ENCODE data around the gene INSM1.

DNA sequence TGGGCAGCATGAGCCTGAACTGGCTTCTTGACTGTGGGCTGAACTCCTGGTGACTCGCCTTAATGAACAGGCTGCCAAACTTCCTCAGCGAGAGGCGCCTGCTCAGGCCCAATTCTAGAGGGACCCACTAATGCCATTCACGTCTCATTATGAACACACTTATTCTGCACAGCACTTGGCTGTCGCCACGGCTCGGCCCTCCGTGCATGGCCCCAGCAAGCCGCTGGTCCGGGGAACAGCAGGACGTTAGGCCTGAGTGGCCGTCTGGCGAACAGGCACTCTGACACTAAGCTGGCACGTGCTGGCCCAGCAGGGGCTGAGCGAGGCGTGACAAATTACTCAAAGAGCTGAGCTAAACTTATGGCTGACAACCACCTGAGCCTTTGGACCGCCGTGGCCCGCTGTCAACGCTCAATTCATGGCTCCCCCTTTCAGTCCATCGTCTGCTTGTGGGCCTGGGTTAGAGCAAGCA lies 45.9 kb downstream of the INSM1 start:
- TF ChIP-seq, protein P1, sequence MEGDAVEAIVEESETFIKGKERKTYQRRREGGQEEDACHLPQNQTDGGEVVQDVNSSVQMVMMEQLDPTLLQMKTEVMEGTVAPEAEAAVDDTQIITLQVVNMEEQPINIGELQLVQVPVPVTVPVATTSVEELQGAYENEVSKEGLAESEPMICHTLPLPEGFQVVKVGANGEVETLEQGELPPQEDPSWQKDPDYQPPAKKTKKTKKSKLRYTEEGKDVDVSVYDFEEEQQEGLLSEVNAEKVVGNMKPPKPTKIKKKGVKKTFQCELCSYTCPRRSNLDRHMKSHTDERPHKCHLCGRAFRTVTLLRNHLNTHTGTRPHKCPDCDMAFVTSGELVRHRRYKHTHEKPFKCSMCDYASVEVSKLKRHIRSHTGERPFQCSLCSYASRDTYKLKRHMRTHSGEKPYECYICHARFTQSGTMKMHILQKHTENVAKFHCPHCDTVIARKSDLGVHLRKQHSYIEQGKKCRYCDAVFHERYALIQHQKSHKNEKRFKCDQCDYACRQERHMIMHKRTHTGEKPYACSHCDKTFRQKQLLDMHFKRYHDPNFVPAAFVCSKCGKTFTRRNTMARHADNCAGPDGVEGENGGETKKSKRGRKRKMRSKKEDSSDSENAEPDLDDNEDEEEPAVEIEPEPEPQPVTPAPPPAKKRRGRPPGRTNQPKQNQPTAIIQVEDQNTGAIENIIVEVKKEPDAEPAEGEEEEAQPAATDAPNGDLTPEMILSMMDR (IDR thresholded peaks at IDR 0.05; ENCODE audit: extremely low read depth in 1 of 2, insufficient read depth in 1 of 2, low read depth in 1 of 2, low read length in 2 of 2), result no peak
- no peak for TF ChIP-seq POLR2A (IDR thresholded peaks at IDR 0.05; ENCODE audit: low read depth, low read length)
- TF ChIP-seq EZH2 (IDR thresholded peaks at IDR 0.05; ENCODE audit: borderline replicate concordance, low read depth, low read length, severe bottlenecking), result no peak
- TF ChIP-seq MYC (IDR thresholded peaks at IDR 0.05; ENCODE audit: low read depth, low read length), result no peak
- no peak for TF ChIP-seq POLR2AphosphoS5 (IDR thresholded peaks at IDR 0.05; ENCODE audit: insufficient read depth, low read depth, low read length)
- TF ChIP-seq GATA2 (IDR thresholded peaks at IDR 0.05; ENCODE audit: insufficient read depth, insufficient read length, low read depth, low read length), result no peak
- TF ChIP-seq JUN (IDR thresholded peaks at IDR 0.05; ENCODE audit: borderline replicate concordance, insufficient read depth, insufficient read length, low read depth), result no peak

Data from endothelial cell of umbilical vein (primary cell).